Activated naive CD4-positive, alpha-beta T cell treated with anti-CD3 and anti-CD28 coated beads, Interleukin-2, amount 10 ng/mL, durations not matched to agents 7 days and 5 days (primary cell): ENCODE measurements around the gene CACNG4.
"Not testable (repeated sequence)": the region's sequence is repeated elsewhere in the genome, so short reads cannot be mapped to it uniquely, and the experiment has no call there.

Experiments
- CTCF ChIA-PET: fragments of 350-600 bp; sonication (Branson Sonifier 250); formaldehyde crosslinking; loops from one replicate; lab custom pipeline; 2021; ENCODE audit warnings: antibody characterized with exemption; lab: Charles Lee
- DNase-seq: peaks from one replicate; pipeline ENCODE4 v3.0.0-alpha.2; 2020
- H3K27ac Mint-ChIP-seq: one replicate; pipeline ENCODE4 v1.8.0; 2021; ENCODE audit warnings: mild to moderate bottlenecking, moderate library complexity, mixed read lengths
- H3K27me3 Mint-ChIP-seq: one replicate; pipeline ENCODE4 v1.8.0; 2021; ENCODE audit warnings: mild to moderate bottlenecking, mixed read lengths
- H3K36me3 Mint-ChIP-seq: one replicate; pipeline ENCODE4 v1.8.0; 2021; ENCODE audit warnings: mixed read lengths
- H3K4me1 Mint-ChIP-seq: one replicate; pipeline ENCODE4 v1.8.0; 2021; ENCODE audit warnings: mixed read lengths
- H3K4me3 Mint-ChIP-seq: one replicate; pipeline ENCODE4 v1.8.0; 2021; ENCODE audit warnings: mild to moderate bottlenecking, moderate library complexity, mixed read lengths
- H3K9me3 Mint-ChIP-seq: one replicate; pipeline ENCODE4 v1.8.0; 2021; ENCODE audit warnings: mixed read lengths

Gene CACNG4

GRCh38 chr17:67033613-67034012 lies 69.1 kb downstream of the CACNG4 start:
- H3K27me3 Mint-ChIP-seq, result peaks cover 21% of the 10 kb centered on the region
- H3K36me3 Mint-ChIP-seq, result no peaks in the 10 kb centered on the region
- DNase-seq, result no peak
- no peak overlapping the region for H3K4me3 Mint-ChIP-seq
- CTCF ChIA-PET, result no interaction called here
- H3K9me3 Mint-ChIP-seq, result no peaks in the 10 kb centered on the region
- H3K4me1 Mint-ChIP-seq, result no peaks in the 10 kb centered on the region
- no peak overlapping the region for H3K27ac Mint-ChIP-seq

GRCh38 chr17:67035131-67036083 lies 70.9 kb downstream of the CACNG4 start:
- Mint-ChIP-seq H3K27ac (no peak overlapping the region), H3K36me3 (no peaks in the 10 kb centered on the region), H3K27me3 (peaks cover 25% of the 10 kb centered on the region), H3K9me3 (no peaks in the 10 kb centered on the region), H3K4me3 (no peak overlapping the region), H3K4me1 (no peaks in the 10 kb centered on the region)
- DNase-seq, result no peak
- CTCF ChIA-PET, result no interaction called here

GRCh38 chr17:67038861-67039365 lies 74.4 kb downstream of the CACNG4 start:
- peaks cover 32% of the 10 kb centered on the region for H3K27me3 Mint-ChIP-seq
- H3K4me1 Mint-ChIP-seq, result no peaks in the 10 kb centered on the region
- no peak for DNase-seq
- no peaks in the 10 kb centered on the region for H3K36me3 Mint-ChIP-seq
- no peak overlapping the region for H3K4me3 Mint-ChIP-seq
- H3K27ac Mint-ChIP-seq, result no peak overlapping the region
- no peaks in the 10 kb centered on the region for H3K9me3 Mint-ChIP-seq
- CTCF ChIA-PET, result no interaction called here

- Mint-ChIP-seq H3K27ac (no peak overlapping the region), H3K4me1 (no peaks in the 10 kb centered on the region), H3K9me3 (no peaks in the 10 kb centered on the region), H3K4me3 (no peak overlapping the region), H3K27me3 (peaks cover 29% of the 10 kb centered on the region), H3K36me3 (no peaks in the 10 kb centered on the region)
- no peak for DNase-seq
- CTCF ChIA-PET, result no interaction called here
Measured at GRCh38 chr17:67040652-67041051, 76.1 kb downstream of the CACNG4 start.

GRCh38 chr17:67041119-67041518 lies 76.6 kb downstream of the CACNG4 start:
- H3K27ac Mint-ChIP-seq, H3K9me3 Mint-ChIP-seq, H3K36me3 Mint-ChIP-seq, H3K4me3 Mint-ChIP-seq, DNase-seq, CTCF ChIA-PET, H3K4me1 Mint-ChIP-seq: not testable (repeated sequence)
- peaks cover 25% of the 10 kb centered on the region for H3K27me3 Mint-ChIP-seq

- no peaks in the 10 kb centered on the region for H3K4me1 Mint-ChIP-seq
- no peaks in the 10 kb centered on the region for H3K36me3 Mint-ChIP-seq
- no peak overlapping the region for H3K4me3 Mint-ChIP-seq
- no peak overlapping the region for H3K27ac Mint-ChIP-seq
- no peak for DNase-seq
- CTCF ChIA-PET, result no interaction called here
- no peaks in the 10 kb centered on the region for H3K9me3 Mint-ChIP-seq
- H3K27me3 Mint-ChIP-seq, result peaks cover 22% of the 10 kb centered on the region
Measured at GRCh38 chr17:67041531-67041930, 77.0 kb downstream of the CACNG4 start.

GRCh38 chr17:67041941-67042899 lies 77.7 kb downstream of the CACNG4 start:
- Mint-ChIP-seq H3K36me3 (no peaks in the 10 kb centered on the region), H3K27me3 (peaks cover 18% of the 10 kb centered on the region), H3K4me3 (no peak overlapping the region), H3K27ac (no peak overlapping the region), H3K4me1 (no peaks in the 10 kb centered on the region), H3K9me3 (no peaks in the 10 kb centered on the region)
- CTCF ChIA-PET, result no interaction called here
- no peak for DNase-seq

- Mint-ChIP-seq H3K27ac (no peak overlapping the region), H3K4me3 (no peak overlapping the region), H3K27me3 (peaks cover 14% of the 10 kb centered on the region), H3K9me3 (peaks cover 6% of the 10 kb centered on the region), H3K4me1 (no peaks in the 10 kb centered on the region), H3K36me3 (no peaks in the 10 kb centered on the region)
- no peak for DNase-seq
- CTCF ChIA-PET, result no interaction called here
Measured at GRCh38 chr17:67043283-67043682, 78.8 kb downstream of the CACNG4 start.

- Mint-ChIP-seq H3K4me1 (no peaks in the 10 kb centered on the region), H3K36me3 (peaks cover 4% of the 10 kb centered on the region), H3K27ac (no peak within 1 kb of the TSS), H3K27me3 (peaks cover 14% of the 10 kb centered on the region), H3K9me3 (peaks cover 12% of the 10 kb centered on the region), H3K4me3 (no peak within 1 kb of the TSS)
- DNase-seq, result no peak
- CTCF ChIA-PET, result no interaction called here
Measured at GRCh38 chr17:67044016-67044772, 79.7 kb downstream of the CACNG4 start, which contains the start of gene CACNG1. Gene CACNG1, plus strand, starts transcription at chr17:67044554. Its CDS starts 107 bp downstream, at chr17:67044661.

GRCh38 chr17:67044940-67045339 lies 80.4 kb downstream of the CACNG4 start:
- Mint-ChIP-seq H3K9me3 (peaks cover 18% of the 10 kb centered on the region), H3K4me3 (no peak overlapping the region), H3K4me1 (no peaks in the 10 kb centered on the region), H3K27ac (no peak overlapping the region), H3K36me3 (peaks cover 4% of the 10 kb centered on the region), H3K27me3 (peaks cover 10% of the 10 kb centered on the region)
- no peak for DNase-seq
- CTCF ChIA-PET, result no interaction called here

- H3K4me3 Mint-ChIP-seq, result no peak overlapping the region
- CTCF ChIA-PET, result no interaction called here
- no peak overlapping the region for H3K27ac Mint-ChIP-seq
- H3K36me3 Mint-ChIP-seq, result peaks cover 4% of the 10 kb centered on the region
- H3K4me1 Mint-ChIP-seq, result no peaks in the 10 kb centered on the region
- H3K9me3 Mint-ChIP-seq, result peaks cover 18% of the 10 kb centered on the region
- H3K27me3 Mint-ChIP-seq, result peaks cover 8% of the 10 kb centered on the region
- no peak for DNase-seq
Measured at GRCh38 chr17:67046398-67046797, 81.9 kb downstream of the CACNG4 start.

GRCh38 chr17:67047382-67047781 lies 82.9 kb downstream of the CACNG4 start:
- Mint-ChIP-seq H3K27ac (no peak overlapping the region), H3K27me3 (peaks cover 4% of the 10 kb centered on the region), H3K9me3 (peaks cover 18% of the 10 kb centered on the region), H3K4me1 (no peaks in the 10 kb centered on the region), H3K36me3 (peaks cover 4% of the 10 kb centered on the region), H3K4me3 (no peak overlapping the region)
- no peak for DNase-seq
- CTCF ChIA-PET, result no interaction called here

- peaks cover 18% of the 10 kb centered on the region for H3K9me3 Mint-ChIP-seq
- DNase-seq, result no peak
- no peak overlapping the region for H3K27ac Mint-ChIP-seq
- H3K4me1 Mint-ChIP-seq, result no peaks in the 10 kb centered on the region
- H3K4me3 Mint-ChIP-seq, result no peak overlapping the region
- peaks cover 4% of the 10 kb centered on the region for H3K36me3 Mint-ChIP-seq
- CTCF ChIA-PET, result no interaction called here
- H3K27me3 Mint-ChIP-seq, result peaks cover 4% of the 10 kb centered on the region
Measured at GRCh38 chr17:67049025-67049739, 84.7 kb downstream of the CACNG4 start.
